ENCODE data around the gene ANKS1A. TPM values are rescaled to one million over a fixed set of nuclear protein-coding genes. Genes with fewer than 3 reads are reported as not detected.

Gene ANKS1A
- polyA plus RNA-seq, 3 donors = 1.7 to 8.0 (median 3.1) TPM

GRCh38 chr6:34945317-34945716 lies 56.3 kb downstream of the ANKS1A start:
- Mint-ChIP-seq H3K4me1 (no peaks in the 10 kb centered on the region), H3K27ac (no peak overlapping the region), H3K9me3 (peaks cover 0 to 3% (median 0%) of the 10 kb centered on the region in 7 donors), H3K4me3 (no peak overlapping the region), H3K27me3 (ENCODE audit: low read depth in 3 of 3) (peaks cover 0 to 1% (median 0%) of the 10 kb centered on the region in 3 donors), H3K36me3 (peaks cover 3 to 4% of the 10 kb centered on the region in 2 donors)
- Histone ChIP-seq H3K27me3 (ENCODE audit: control insufficient read depth in 2 of 2, insufficient read depth in 2 of 2, low read length in 2 of 2) (no peaks in the 10 kb centered on the region), H3K9ac (ENCODE audit: insufficient read depth, low read length, poor library complexity, severe bottlenecking) (no peak overlapping the region), H3K4me1 (ENCODE audit: control insufficient read depth in 1 of 2, insufficient read depth in 2 of 2, low read length in 2 of 2) (no peaks in the 10 kb centered on the region), H2AFZ (ENCODE audit: insufficient read depth, low read depth, low read length, poor library complexity, severe bottlenecking) (no peak overlapping the region), H3K27ac (ENCODE audit: low read depth in 1 of 2, low read length in 2 of 2) (no peak overlapping the region), H4K20me1 (ENCODE audit: insufficient read depth, low read length) (peaks cover 73% of the 10 kb centered on the region), H3K79me2 (ENCODE audit: insufficient read depth, low read length) (peaks cover 49% of the 10 kb centered on the region), H3K9me3 (replicated peaks in 1 of 2; ENCODE audit: control insufficient read depth in 1 of 2, insufficient read depth in 1 of 2, low read length in 2 of 2) (no peaks in the 10 kb centered on the region), H3K4me3 (replicated peaks in 1 of 3; ENCODE audit: low read depth in 2 of 3, low read length in 3 of 3) (no peak overlapping the region), H3K4me2 (replicated peaks; ENCODE audit: extremely low read depth, low read length, poor library complexity, severe bottlenecking) (no peak overlapping the region), H3K36me3 (replicated peaks in 1 of 2; ENCODE audit: control insufficient read depth in 1 of 2, insufficient read depth in 2 of 2, low read length in 2 of 2) (no peaks in the 10 kb centered on the region)
- DNase-seq = no peak
- intact Hi-C loops (cut with micrococcal nuclease) = no loop called here
- no peak for TF ChIP-seq CTCF (IDR thresholded peaks at IDR 0.05)
- no CpG with 5 or more reads among the region's 1 CpG for WGBS (ENCODE audit: insufficient coverage)

- Histone ChIP-seq H3K27me3 (ENCODE audit: control insufficient read depth in 2 of 2, insufficient read depth in 2 of 2, low read length in 2 of 2) (no peaks in the 10 kb centered on the region), H3K9ac (ENCODE audit: insufficient read depth, low read length, poor library complexity, severe bottlenecking) (no peak overlapping the region), H3K4me2 (replicated peaks; ENCODE audit: extremely low read depth, low read length, poor library complexity, severe bottlenecking) (no peak overlapping the region), H2AFZ (ENCODE audit: insufficient read depth, low read depth, low read length, poor library complexity, severe bottlenecking) (no peak overlapping the region), H3K4me1 (ENCODE audit: control insufficient read depth in 1 of 2, insufficient read depth in 2 of 2, low read length in 2 of 2) (no peaks in the 10 kb centered on the region), H3K79me2 (ENCODE audit: insufficient read depth, low read length) (peaks cover 41% of the 10 kb centered on the region), H3K36me3 (replicated peaks in 1 of 2; ENCODE audit: control insufficient read depth in 1 of 2, insufficient read depth in 2 of 2, low read length in 2 of 2) (no peaks in the 10 kb centered on the region), H3K4me3 (replicated peaks in 1 of 3; ENCODE audit: low read depth in 2 of 3, low read length in 3 of 3) (no peak overlapping the region), H3K9me3 (replicated peaks in 1 of 2; ENCODE audit: control insufficient read depth in 1 of 2, insufficient read depth in 1 of 2, low read length in 2 of 2) (no peaks in the 10 kb centered on the region), H4K20me1 (ENCODE audit: insufficient read depth, low read length) (peaks cover 78% of the 10 kb centered on the region), H3K27ac (ENCODE audit: low read depth in 1 of 2, low read length in 2 of 2) (no peak overlapping the region)
- intact Hi-C loops (cut with micrococcal nuclease) = no loop called here
- H3K4me3 Mint-ChIP-seq = no peak overlapping the region
- WGBS (ENCODE audit: insufficient coverage) = no CpG with 5 or more reads among the region's 1 CpG
- peaks cover 0 to 2% (median 0%) of the 10 kb centered on the region in 7 donors for H3K9me3 Mint-ChIP-seq
- DNase-seq = no peak
- H3K4me1 Mint-ChIP-seq = no peaks in the 10 kb centered on the region
- no peak for TF ChIP-seq CTCF (IDR thresholded peaks at IDR 0.05)
- peaks cover 2 to 5% of the 10 kb centered on the region in 2 donors for H3K36me3 Mint-ChIP-seq
- peaks cover 0 to 1% (median 0%) of the 10 kb centered on the region in 3 donors for H3K27me3 Mint-ChIP-seq (ENCODE audit: low read depth in 3 of 3)
- no peak overlapping the region for H3K27ac Mint-ChIP-seq
These were observed 58.5 kb downstream of the ANKS1A start for GRCh38 chr6:34947561-34947960.

All from CD14-positive monocyte (primary cell).